SJSA1 (cell line): ENCODE data around the gene FAM228A. TPM values are rescaled to one million over a fixed set of nuclear protein-coding genes. Genes with fewer than 3 reads are reported as not detected.
"Not testable (repeated sequence)": the region's sequence is repeated elsewhere in the genome, so short reads cannot be mapped to it uniquely, and the experiment has no call there.

ENCODE experiments used
- DNase-seq, 2 experiments: peaks; one replicate each; pipeline ENCODE4 v3.0.0-alpha.2; 2015 to 2020; ENCODE audit warnings: low spot score in 2 of 2, low read depth in 1 of 2
- H3K27ac ChIP-seq: fragments of 250-450 bp; sonication (Bioruptor Pico); 2 replicates; pipeline ENCODE4 v1.5.1; 2020; ENCODE audit warnings: mild to moderate bottlenecking, moderate library complexity
- H3K27me3 ChIP-seq: fragments of 250-450 bp; sonication (Bioruptor Pico); replicated peaks from 2 replicates; pipeline ENCODE4 v1.5.1; 2020; ENCODE audit warnings: mild to moderate bottlenecking, moderate library complexity
- H3K36me3 ChIP-seq: fragments of 250-450 bp; sonication (Bioruptor Pico); 2 replicates; pipeline ENCODE4 v1.5.1; 2020; ENCODE audit warnings: mild to moderate bottlenecking
- H3K4me1 ChIP-seq: fragments of 250-450 bp; sonication (Bioruptor Pico); replicated peaks from 2 replicates; pipeline ENCODE4 v1.6.1; 2021; ENCODE audit warnings: mild to moderate bottlenecking
- H3K4me3 ChIP-seq: fragments of 250-450 bp; sonication (Bioruptor Pico); 2 replicates; pipeline ENCODE4 v1.5.1; 2020; ENCODE audit warnings: mild to moderate bottlenecking
- H3K9me3 ChIP-seq: fragments of 250-450 bp; sonication (Bioruptor Pico); replicated peaks from 2 replicates; pipeline ENCODE4 v1.5.1; 2020; ENCODE audit warnings: mild to moderate bottlenecking
- total RNA-seq: library from RNA; depleted of rRNA; stranded (reverse); fragments of >200 nt; shearing (Covaris generic); gene quantifications from 2 replicates; pipeline ENCODE4 v1.2.3, GENCODE V29; 2014

The FAM228A gene
- total RNA-seq, 1 experiment from 2014 or later = not detected

GRCh38 chr2:24169023-24169422 lies 5.8 kb upstream of the FAM228A start:
- Histone ChIP-seq H3K36me3 (no peaks in the 10 kb centered on the region), H3K27ac (no peak overlapping the region), H3K27me3 (no peaks in the 10 kb centered on the region), H3K4me1 (no peaks in the 10 kb centered on the region), H3K4me3 (no peak overlapping the region), H3K9me3 (no peaks in the 10 kb centered on the region)
- no peak for DNase-seq

DNA sequence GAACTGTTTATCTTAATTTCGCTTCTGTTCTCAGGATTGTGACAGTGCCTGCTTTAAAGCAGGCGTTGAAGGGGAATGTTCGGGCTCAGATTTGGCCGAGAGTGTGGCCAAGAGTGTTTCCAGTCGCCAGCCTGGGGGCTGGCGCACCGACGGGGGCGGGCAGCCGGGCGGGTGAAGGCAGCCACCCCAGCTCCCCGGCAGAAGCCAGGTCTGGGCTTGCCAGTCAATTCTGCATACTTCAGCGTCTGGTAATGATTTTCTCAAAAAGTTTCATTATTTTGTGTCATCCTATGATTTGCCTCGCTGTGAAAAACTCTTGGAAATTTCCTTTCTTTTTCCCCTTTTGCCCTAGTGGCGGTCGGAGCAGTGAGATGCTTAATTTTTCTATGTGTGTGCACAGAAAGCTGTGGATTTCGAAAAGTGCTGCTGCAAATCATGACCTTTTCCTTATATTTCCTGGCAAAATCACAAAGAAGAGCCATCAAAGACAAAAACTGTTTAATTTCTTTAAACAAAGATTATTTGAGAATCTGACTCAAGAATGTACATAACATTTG lies 856 bp downstream of the FAM228A start:
- H3K27ac ChIP-seq = no peak overlapping the region
- H3K36me3 ChIP-seq = no peaks in the 10 kb centered on the region
- H3K27me3 ChIP-seq = 0 out of 2 replicates have a peak, but pooled peaks cover 6% of the 10 kb centered on the region
- H3K4me1 ChIP-seq = no peaks in the 10 kb centered on the region
- H3K9me3 ChIP-seq = no peaks in the 10 kb centered on the region
- no peak for DNase-seq
- no peak overlapping the region for H3K4me3 ChIP-seq

DNA sequence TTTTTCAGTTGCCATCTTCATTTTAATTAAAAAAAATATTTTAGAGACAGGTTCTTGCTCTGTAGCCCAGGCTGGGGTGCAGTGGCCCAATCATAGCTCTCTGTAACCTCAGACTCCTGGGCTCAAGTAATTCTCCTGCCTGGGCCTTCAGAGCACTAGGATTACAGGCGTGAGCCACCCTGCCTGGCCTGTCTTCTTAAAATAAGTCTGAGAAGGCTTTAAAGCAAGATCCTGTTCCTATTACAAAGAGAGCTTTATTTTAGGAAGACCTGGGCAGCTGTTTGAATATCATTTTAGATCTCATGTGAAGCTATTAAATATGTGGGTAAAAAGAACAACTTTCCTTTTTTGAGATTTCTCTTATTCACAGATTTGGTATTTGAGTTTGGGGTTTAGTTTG lies 1.5 kb downstream of the FAM228A start:
- Histone ChIP-seq H3K4me1 (no peaks in the 10 kb centered on the region), H3K27me3 (0 out of 2 replicates have a peak, but pooled peaks cover 6% of the 10 kb centered on the region), H3K4me3 (no peak overlapping the region), H3K27ac (no peak overlapping the region), H3K9me3 (no peaks in the 10 kb centered on the region), H3K36me3 (no peaks in the 10 kb centered on the region)
- no peak for DNase-seq

DNA sequence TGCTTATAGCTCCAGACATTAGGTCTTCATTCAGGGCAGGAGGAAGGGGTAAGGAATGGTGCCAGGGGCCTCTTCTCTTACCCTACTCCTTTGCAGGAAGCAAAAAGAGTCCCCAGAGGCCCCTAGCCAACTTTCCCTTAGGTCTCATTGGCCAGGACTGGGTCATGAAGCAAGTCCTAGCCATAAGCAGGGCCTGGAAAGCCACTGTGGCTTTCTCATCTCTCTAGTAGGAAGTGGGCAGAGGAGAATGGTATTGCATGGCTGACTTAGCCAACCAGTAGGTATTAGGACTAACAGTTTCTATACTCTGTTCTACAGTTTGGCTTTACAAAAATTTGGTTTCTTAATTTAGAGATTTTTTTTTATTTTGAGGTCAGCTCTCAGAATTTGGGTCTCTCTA lies 4.8 kb downstream of the FAM228A start:
- no peak overlapping the region for H3K27ac ChIP-seq
- H3K9me3 ChIP-seq = no peaks in the 10 kb centered on the region
- H3K4me1 ChIP-seq = no peaks in the 10 kb centered on the region
- H3K4me3 ChIP-seq = no peak overlapping the region
- DNase-seq = no peak
- 0 out of 2 replicates have a peak, but pooled peaks cover 6% of the 10 kb centered on the region for H3K27me3 ChIP-seq
- H3K36me3 ChIP-seq = no peaks in the 10 kb centered on the region

GRCh38 chr2:24181849-24182248 lies 7.0 kb downstream of the FAM228A start:
- H3K36me3 ChIP-seq = no peaks in the 10 kb centered on the region
- H3K4me1 ChIP-seq = no peaks in the 10 kb centered on the region
- H3K27me3 ChIP-seq = 0 out of 2 replicates have a peak, but pooled peaks cover 6% of the 10 kb centered on the region
- H3K4me3 ChIP-seq = no peak overlapping the region
- no peak for DNase-seq
- no peaks in the 10 kb centered on the region for H3K9me3 ChIP-seq
- no peak overlapping the region for H3K27ac ChIP-seq

- Histone ChIP-seq H3K4me1 (no peaks in the 10 kb centered on the region), H3K9me3 (no peaks in the 10 kb centered on the region), H3K27ac (no peak overlapping the region), H3K27me3 (0 out of 2 replicates have a peak, but pooled peaks cover 3% of the 10 kb centered on the region), H3K4me3 (no peak overlapping the region), H3K36me3 (no peaks in the 10 kb centered on the region)
- no peak for DNase-seq
These were observed 7.7 kb downstream of the FAM228A start for GRCh38 chr2:24182507-24182906.

DNA sequence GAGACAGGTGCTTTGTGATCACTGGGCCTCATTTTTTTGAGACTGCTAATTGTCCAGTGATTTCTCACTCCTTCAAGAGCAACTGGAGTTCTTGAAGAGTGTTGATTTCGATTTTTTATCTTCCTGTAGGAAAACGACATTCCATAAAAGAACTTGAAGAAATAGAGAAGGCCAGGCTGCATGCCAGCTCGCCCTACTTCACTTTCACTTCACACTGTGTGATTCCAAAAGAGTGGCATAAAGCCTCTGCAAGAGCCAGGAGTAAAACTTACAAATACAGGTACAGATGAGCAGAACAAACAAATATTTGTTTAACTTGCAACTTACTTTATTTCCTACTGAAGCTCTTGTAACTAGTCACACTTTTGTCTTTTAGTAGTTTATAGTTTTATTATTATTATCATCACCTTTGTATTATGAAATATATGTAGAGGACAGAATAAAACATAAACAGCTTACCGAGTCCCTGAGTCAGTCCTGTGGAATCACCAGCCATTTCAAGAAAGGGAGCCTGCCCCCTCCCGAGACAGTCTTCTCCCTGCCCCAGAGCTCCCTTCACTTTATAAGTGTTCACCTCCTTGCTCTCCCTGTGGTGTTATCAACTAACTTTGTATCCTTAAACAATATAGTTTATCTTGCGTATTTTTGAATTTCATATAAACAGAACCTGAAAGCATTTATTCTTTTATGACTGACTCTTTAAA lies 8.7 kb downstream of the FAM228A start:
- Histone ChIP-seq H3K36me3 (no peaks in the 10 kb centered on the region), H3K4me1 (no peaks in the 10 kb centered on the region), H3K27me3 (no peaks in the 10 kb centered on the region), H3K27ac (no peak overlapping the region), H3K9me3 (no peaks in the 10 kb centered on the region), H3K4me3 (no peak overlapping the region)
- no peak for DNase-seq

DNA sequence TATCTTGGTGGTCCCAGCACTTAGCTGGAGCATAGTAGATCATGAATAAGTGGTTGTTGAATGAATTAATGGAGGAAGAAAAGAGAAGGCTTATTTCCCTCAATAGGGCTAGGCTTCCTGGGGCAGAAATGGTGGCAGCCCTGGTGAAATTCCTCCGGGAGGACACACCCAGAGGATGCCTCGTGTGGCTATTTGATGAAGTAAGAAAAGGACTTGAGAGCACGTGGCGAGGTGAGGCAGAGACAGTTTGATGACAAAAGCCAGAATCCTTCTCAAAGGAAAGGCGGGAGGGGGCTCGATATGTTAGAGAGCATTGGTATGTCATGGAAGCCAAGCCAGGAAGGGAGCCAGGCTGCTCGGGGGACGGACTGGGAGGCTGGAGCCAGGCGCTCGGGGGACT lies 14.7 kb downstream of the FAM228A start:
- no peak for DNase-seq
- Histone ChIP-seq H3K9me3 (no peaks in the 10 kb centered on the region), H3K27ac (no peak overlapping the region), H3K4me1 (no peaks in the 10 kb centered on the region), H3K27me3 (no peaks in the 10 kb centered on the region), H3K4me3 (no peak overlapping the region), H3K36me3 (no peaks in the 10 kb centered on the region)

GRCh38 chr2:24190503-24190902 lies 15.7 kb downstream of the FAM228A start:
- H3K27me3 ChIP-seq = no peaks in the 10 kb centered on the region
- H3K9me3 ChIP-seq = no peaks in the 10 kb centered on the region
- H3K36me3 ChIP-seq = no peaks in the 10 kb centered on the region
- no peaks in the 10 kb centered on the region for H3K4me1 ChIP-seq
- no peak overlapping the region for H3K27ac ChIP-seq
- DNase-seq = no peak
- H3K4me3 ChIP-seq = no peak overlapping the region

- no peaks in the 10 kb centered on the region for H3K9me3 ChIP-seq
- DNase-seq = no peak
- H3K4me1 ChIP-seq = no peaks in the 10 kb centered on the region
- no peak overlapping the region for H3K4me3 ChIP-seq
- H3K27me3 ChIP-seq = no peaks in the 10 kb centered on the region
- H3K36me3 ChIP-seq = no peaks in the 10 kb centered on the region
- H3K27ac ChIP-seq = no peak overlapping the region
These were observed 16.3 kb downstream of the FAM228A start for GRCh38 chr2:24191156-24191555.

DNA sequence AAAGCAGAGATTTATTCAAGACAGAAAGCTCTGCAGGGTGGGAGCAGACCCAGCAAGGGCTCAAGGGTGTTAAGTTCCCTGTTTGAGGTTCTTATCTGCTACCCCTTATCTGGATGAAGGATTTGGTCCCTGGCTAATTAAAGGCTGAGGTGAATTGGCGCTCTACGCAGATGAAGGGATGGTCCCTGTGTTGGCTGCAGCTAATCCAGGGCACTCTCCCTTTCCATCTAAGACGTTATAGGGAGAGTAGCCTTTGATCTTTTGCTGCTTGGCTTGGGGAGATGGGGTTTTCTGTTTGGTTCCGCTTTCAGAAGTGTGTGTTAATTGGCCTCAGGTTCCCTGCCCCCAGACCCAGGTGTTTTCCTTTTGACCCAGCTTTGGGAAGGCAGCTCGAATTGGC lies 17.0 kb downstream of the FAM228A start:
- Histone ChIP-seq H3K4me1 (no peaks in the 10 kb centered on the region), H3K4me3 (no peak overlapping the region), H3K27me3 (no peaks in the 10 kb centered on the region), H3K9me3 (no peaks in the 10 kb centered on the region), H3K27ac (no peak overlapping the region), H3K36me3 (no peaks in the 10 kb centered on the region)
- no peak for DNase-seq

- not testable (repeated sequence) for H3K4me1 ChIP-seq, H3K36me3 ChIP-seq, H3K4me3 ChIP-seq, H3K27ac ChIP-seq, H3K9me3 ChIP-seq, H3K27me3 ChIP-seq, DNase-seq
These were observed 22.4 kb downstream of the FAM228A start for GRCh38 chr2:24197213-24197612.

DNA sequence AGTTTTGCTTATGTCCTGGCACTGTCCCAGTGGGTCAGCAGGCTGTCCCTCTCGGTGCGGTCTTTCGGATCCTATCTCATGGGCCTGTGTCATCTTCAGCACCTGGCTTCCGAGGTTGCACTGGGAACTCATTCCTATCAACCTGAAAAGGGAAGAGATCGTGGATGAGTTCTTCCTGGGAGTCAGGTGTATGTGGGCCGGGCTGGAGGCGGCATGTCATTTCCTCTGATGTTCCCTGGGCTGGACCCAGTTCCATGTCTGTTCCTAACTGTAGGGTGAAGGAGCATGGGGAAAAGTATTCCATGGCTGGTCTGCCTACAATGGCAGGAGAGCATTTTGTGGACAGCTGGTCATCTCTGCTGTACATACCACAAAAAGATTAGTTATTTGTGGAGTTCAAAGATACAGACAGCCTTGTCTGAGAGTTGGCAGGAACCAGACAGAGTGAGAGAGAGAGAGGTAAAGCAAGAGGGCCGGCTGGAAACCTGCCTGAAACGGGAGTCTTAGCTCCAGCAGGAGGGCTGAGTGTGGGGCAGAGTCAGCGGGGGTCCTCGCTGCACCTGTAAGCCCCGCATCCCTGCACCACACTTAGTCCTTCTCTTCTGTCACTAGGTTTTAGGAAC lies 25.2 kb downstream of the FAM228A start:
- DNase-seq = no peak
- no peak overlapping the region for H3K27ac ChIP-seq
- no peak overlapping the region for H3K4me3 ChIP-seq
- no peaks in the 10 kb centered on the region for H3K9me3 ChIP-seq
- H3K27me3 ChIP-seq = no peaks in the 10 kb centered on the region
- no peaks in the 10 kb centered on the region for H3K4me1 ChIP-seq
- no peaks in the 10 kb centered on the region; the same call in 1 of the 2 replicates for H3K36me3 ChIP-seq

DNA sequence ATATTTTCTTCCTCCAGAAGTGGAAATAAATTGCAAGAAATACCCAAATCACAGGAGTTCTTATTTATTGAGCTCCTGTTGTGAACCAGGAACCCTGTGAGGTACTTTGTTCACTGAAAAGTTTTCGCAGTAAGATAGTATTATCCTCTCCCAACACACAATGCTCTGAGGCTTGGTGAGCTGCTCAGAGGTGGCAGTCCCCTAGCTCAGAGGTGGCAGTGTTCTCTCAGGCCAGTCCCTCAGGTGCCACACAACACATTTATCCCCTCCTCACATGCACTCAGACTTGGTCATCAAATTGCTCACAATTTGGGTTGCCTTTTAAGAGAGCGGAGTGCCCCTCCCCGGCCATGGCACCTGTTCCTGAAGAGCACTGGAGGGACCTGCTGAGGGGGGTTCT lies 25.9 kb downstream of the FAM228A start:
- H3K9me3 ChIP-seq = no peaks in the 10 kb centered on the region
- no peaks in the 10 kb centered on the region for H3K27me3 ChIP-seq

More for the DNA sequence above, 25.9 kb downstream of the FAM228A start:
- no peaks in the 10 kb centered on the region for H3K4me1 ChIP-seq
- H3K4me3 ChIP-seq = no peak overlapping the region
- no peaks in the 10 kb centered on the region; the same call in 1 of the 2 replicates for H3K36me3 ChIP-seq
- H3K27ac ChIP-seq = no peak overlapping the region
- no peak for DNase-seq
